Activated CD8-positive, alpha-beta memory T cell treated with anti-CD3 and anti-CD28 coated beads, Interleukin-2, amount 50 U/mL, for 4 hours (primary cell): ENCODE measurements around the gene A4GNT.
A peak's percentile ranks its signal among the peaks of the same experiment; 100 is the strongest.
"Not testable (repeated sequence)": the region's sequence is repeated elsewhere in the genome, so short reads cannot be mapped to it uniquely, and the experiment has no call there.

Experiments
- DNase-seq: peaks from one replicate; pipeline ENCODE4 v3.0.0-alpha.2; 2020

Gene A4GNT

DNA sequence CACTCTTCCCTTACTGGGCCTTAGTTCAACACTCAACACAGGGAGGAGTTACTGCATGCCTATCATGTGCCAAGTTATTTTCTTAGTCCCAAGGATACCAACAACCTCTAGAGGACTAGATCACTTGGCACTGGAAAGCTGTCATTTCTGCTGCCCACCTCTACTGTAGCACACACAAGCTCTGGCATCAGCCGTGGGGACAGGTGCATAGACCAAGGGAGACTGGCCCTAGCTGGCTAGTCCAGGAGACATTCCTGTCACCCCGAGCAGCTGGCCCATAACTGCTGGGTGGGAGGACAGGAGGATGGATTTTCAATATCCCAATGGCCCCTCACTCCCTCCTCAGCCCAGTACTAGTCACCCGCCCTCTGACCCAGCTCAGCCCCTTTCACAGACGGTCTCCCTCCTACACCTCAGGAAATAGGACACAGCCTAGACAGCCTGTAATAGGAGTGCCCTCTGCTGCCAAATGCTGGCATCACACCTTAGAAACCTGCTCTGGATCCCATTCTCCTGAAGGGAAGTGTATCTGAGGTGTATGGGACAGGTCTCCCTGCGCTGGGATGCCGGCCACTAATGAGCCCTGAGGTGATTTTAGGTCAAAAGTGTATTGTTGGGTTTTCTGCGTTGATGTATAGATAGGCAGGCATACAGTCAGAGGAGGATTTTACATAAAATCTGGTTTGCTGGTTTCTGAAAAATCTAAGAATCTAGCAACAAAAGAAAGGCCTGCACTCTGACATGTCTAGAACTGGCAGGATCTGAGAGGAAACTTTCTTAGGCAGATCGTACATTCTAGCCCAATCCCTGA is 13.4 kb downstream of the A4GNT start:
- peak; percentile 45 for DNase-seq

DNA sequence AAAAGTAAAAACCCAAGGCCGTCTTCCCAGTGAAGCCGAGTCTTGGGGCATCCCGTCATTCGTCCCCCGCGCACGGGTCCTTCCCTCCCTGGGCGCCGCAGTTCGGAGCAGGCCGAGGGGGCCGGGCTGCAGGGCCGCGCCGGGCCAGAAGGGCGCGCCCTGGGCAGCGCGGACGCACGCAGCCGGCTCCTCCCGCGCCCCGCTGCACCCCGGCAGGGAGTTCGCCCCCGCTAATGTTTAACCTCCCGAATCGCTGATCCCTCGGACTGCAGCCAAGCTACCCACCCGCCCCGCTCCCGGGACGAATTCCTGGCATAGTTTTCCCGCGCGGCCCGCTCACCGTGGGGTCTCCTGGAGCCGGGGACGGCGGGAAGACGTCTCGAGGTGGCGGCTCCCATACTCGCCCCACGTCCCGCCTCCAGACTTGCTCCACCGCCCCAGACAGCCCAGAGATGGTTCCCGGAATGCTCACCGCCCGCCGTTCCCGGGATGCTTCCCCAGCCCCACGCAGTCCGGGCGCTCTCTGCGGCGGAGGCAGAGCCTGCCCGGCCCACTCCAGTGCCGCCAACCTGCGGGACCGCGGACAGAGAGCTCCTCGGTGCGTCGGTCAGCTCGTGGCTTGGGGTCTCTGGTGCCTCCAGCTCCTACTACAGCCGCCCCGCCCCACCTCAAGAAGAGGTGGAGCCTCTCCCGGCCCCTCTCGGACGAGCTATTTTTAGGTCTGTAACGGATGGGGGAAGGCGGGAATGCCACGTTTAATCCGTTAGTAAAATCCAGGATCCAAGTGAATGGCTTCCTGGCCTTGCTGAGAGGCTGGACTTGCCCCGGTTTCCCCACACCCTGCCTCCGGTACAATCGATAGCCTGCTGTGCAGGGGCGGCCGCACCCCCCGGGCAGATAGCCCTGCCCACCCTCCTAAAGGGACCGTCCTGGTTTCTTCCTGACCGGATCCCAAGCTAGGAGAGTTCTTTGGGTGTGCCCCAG is 16.9 kb downstream of the A4GNT start, which contains the start of gene DZIP1L:
Gene DZIP1L (minus strand): TSS at position 621 of the 984 bp plus-strand sequence. CDS start 11,637 bp downstream, outside the sequence.
- DNase-seq = no peak

- DNase-seq = no peak
These were observed 17.7 kb downstream of the A4GNT start for GRCh38 chr3:138114431-138114918.

DNA sequence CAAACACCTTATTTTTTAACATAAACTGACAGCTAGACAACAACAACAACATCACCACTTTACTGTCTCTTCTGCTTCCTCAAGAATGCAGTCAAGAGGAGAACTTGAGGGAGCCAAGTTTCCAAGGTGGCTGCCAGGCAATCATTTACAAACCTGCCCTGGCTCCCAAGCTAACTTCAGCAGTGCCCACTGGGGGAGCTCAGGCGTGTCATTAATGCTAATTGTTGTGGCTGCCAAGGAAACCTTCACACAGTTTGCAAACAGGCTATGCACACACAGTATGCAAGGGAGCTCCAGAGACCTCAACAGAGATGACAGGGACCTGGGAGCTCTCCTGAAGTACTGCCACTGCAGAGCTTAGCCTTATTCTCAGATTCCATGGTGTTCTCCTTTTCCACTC is 18.9 kb downstream of the A4GNT start:
- no peak for DNase-seq

GRCh38 chr3:138112362-138112761 is 19.8 kb downstream of the A4GNT start:
- no peak for DNase-seq

DNA sequence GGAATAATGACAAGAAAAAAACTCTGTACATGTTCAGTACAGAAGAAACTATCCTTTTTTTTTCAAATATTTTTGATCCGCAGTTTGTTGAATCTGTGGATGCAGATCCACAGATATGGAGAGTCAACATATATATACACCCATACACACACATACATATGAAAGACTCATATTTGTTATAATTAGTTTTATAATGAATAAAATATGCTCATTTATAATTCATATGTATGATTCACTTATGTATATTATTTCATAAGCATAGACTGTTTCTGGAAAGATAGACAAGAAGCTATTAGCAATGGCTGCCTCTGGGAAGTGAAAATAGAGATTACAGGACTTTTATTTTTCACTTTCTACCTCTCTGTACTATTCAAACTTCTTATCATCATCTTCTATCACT is 26.6 kb downstream of the A4GNT start:
- DNase-seq = no peak

DNA sequence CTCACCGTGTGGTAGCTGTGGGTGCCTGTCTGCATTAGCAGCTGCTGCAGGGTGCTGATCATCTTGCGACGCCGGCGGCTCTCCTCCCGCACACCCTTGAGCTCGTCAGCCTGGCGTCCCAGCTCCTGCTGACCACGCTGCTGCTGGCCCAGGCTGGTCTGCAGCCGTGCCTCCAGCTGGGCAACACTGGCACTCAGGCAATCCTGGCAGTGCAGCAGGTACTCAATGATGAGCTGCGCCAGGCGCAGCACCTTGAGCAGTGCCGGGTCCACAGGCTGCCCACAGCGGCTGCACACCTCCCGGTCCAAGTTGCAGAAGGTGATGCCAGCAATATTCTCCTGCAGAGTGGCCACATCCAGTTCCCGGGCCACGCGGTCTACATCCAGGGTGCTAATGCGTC is 28.7 kb downstream of the A4GNT start:
- no peak for DNase-seq

- DNase-seq = not testable (repeated sequence)
These were observed 30.7 kb downstream of the A4GNT start for GRCh38 chr3:138101351-138101940.

GRCh38 chr3:138099417-138099816 is 32.8 kb downstream of the A4GNT start:
- no peak for DNase-seq

- no peak for DNase-seq
These were observed 34.7 kb downstream of the A4GNT start for GRCh38 chr3:138097192-138098172.

- DNase-seq = no peak
These were observed 38.5 kb downstream of the A4GNT start for GRCh38 chr3:138093721-138094120.

DNA sequence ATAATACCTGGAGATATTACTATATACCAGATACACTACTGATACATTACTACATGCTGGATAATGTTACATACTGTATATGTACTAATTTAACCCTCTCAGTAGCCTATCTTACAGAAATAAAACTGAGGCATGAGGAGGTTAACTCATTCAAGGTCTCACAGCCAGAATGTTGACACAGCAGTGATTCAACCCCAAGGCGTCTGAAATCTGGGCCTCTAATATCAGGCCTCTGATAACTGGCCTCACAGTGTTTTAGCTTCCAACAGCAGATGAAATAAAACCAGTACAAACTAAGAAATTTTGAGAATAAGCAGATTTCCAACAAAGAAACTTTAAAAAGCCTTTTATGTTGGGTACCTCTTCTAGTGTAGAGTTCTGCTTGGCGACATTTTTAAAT is 40.2 kb downstream of the A4GNT start:
- no peak for DNase-seq

GRCh38 chr3:138089091-138089490 is 43.1 kb downstream of the A4GNT start:
- DNase-seq = no peak

DNA sequence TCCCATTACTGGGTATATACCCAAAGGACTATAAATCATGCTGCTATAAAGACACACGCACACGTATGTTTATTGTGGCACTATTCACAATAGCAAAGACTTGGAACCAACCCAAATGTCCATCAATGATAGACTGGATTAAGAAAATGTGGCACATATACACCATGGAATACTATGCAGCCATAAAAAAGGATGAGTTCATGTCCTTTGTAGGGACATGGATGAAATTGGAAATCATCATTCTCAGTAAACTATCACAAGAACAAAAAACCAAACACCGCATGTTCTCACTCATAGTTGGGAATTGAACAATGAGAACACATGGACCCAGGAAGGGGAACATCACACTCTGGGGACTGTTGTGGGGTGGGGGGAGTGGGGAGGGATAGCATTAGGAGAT is 46.4 kb downstream of the A4GNT start:
- DNase-seq = not testable (repeated sequence)

- no peak for DNase-seq
These were observed 48.0 kb downstream of the A4GNT start for GRCh38 chr3:138084196-138084595.

DNA sequence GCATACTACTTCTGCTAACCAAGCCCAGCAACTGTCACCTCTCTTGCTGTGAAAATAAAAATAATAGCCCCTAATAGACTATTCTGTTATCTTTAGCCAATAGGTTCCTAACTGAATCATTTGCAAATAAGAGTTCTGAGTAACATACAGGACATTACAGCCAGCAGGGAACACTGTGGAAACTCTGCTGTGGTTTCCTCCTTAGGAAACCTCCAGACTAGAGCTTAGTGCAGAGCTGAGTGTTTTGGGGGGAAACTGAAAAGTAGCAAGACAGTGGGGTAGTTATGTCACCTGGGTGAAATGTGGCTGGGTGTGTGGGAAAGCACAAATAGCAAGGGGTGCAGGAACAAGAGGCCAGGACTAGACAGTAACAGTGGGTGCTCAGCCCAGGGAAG is 49.2 kb downstream of the A4GNT start:
- DNase-seq = no peak

- DNase-seq = no peak
These were observed 49.9 kb downstream of the A4GNT start for GRCh38 chr3:138082085-138082991.

DNA sequence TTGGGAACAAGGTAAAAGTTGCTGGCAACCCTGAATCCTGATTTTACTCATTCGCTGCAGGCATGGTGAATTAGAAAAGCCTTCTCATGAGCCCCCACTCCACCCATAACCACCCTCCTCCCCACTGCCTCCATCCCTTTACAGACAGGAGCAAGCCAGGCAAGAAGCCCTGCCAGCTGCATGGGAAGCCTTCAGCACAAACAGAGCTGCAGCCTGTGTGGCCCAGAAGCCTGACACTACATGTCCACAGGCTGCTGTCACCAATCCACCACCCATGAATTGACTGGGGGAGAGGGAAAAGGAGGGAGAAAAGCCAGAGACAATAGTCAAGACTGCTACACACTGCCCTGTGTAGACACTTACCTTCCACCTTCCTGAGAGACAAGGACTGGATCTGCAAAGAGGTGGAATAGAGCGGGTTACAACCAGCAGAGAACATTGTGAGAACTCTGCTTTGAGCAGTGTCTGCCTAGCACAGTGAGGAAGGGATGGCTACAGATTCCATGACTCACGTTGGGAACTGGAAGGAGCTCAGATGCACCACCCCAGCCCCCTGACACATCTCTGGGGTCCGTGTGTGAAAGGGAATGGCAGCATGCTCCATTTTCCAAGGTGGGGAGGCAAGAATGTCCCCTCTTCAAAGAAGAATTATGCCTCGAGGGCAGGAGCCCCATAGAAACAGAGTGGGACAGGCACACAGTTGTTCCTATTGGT is 50.7 kb downstream of the A4GNT start:
- no peak for DNase-seq

DNA sequence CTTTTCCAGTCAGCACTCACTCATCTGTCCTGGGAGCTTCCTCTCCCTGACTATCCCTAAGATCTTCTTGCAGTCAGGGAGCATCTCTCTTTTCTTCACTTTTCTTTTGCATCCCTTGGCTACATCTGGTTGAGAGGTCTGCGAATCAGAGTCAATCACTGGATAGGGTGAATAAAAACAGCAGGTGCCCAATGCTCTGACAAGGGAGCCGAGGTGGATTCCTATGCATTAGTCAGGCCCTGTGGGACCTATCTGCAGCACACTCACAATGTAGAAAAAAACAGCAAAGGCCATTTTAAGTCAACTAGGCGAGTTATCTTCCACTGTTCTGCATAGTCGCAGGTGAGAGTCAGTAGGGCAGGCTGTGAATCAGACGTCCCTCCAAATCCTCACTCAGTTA is 52.3 kb downstream of the A4GNT start:
- no peak for DNase-seq

DNA sequence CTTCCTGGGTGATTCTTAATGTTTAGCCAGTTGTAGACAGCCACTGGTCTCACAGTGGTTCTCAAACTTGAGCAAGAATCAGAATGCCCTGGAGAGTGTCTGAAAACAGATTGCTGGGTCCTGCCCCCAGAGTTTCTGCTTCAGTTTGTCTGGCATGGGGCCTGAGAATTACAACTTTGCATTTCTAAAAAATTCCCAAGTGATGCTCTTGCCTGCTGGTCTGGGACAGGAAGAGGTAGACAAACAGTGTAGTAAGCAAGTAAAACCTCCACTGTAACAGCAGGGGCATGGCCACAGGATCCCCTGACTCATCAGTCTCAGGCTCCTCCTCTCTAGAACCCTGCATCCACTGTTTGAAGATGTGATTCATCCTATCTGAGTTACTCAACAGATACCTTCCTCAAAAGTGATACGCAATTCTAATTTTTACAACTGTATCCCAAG is 53.3 kb downstream of the A4GNT start:
- no peak for DNase-seq
